Adipose tissue (tissue), 3 donors: ENCODE data around the gene YKT6. TPM values are rescaled to one million over a fixed set of nuclear protein-coding genes. Genes with fewer than 3 reads are reported as not detected.

Experiments
- H3K27ac ChIP-seq: one replicate; pipeline ENCODE4 v1.5.1; 2013; ENCODE audit warnings: low read depth, low read length
- WGBS, 3 donors: extraction: QIAGEN DNeasy Blood & Tissue Kit; methylation state at CpG; one replicate each; pipeline ENCODE4 v1.1.7; 2013; 5-methylcytosine and 5-hydroxymethylcytosine counted together
- polyA plus RNA-seq, 3 donors: library from polyadenylated mRNA; stranded (reverse); fragments of 200-250 nt; gene quantifications; one replicate each; pipeline ENCODE4 v1.2.3, GENCODE V29; 2013
- donor health status: healthy with polysubstance abuse.
- donor health status: Bipolar disorder and iron deficiency.
- donor health status: healthy.

Gene YKT6
- polyA plus RNA-seq, 3 donors, result 41.7 to 59.5 (median 43.5) TPM

- 43 to 74% (median 73%) methylated on average over 18 of the region's 18 CpGs for WGBS, 3 donors
- no peak overlapping the region for H3K27ac ChIP-seq
These were observed 23.5 kb downstream of the YKT6 start for GRCh38 chr7:44224080-44224973.

GRCh38 chr7:44224974-44225565 lies 24.3 kb downstream of the YKT6 start:
- H3K27ac ChIP-seq, result no peak overlapping the region
- 65 to 75% (median 72%) methylated on average over 10 of the region's 10 CpGs for WGBS, 3 donors

DNA sequence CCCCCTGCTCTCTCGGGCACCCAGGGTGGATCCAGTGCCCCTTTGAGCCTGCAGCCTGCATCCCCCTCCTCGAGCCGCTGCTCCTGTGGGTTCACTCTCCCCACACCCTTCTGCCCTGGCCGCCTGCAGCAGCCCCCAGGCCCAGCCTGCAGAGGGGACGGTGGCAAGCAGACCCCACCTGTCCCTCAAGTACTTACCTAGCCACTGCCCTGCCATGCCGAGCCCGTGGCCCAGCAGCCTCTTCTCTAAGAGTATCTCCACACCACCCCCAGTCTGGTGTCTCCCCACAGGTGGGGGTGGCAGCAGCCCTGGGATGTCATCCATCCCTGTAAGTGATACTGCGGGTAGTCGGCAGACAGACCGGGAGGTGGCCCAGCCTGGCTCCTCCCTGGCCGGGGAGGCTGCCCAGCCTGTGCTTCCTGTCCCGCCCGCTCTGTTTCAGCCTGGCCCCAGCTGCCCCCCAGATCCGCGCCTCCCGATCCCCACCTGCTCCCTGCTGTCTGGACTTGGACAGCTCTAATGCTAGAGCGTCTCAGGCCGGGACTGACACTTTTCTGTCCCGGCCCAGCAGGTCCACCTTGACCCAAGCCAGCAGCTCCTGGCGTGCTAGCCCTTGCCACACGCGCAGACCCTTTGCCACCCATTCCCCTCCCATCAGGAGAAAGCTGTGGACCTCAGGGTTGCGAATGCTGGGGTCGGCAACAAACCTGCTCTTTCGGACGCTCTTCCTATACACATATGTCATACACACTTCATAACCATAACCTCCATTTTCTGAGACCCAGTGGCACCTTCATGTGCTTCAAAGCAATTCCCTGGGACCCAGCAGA lies 25.0 kb downstream of the YKT6 start:
- H3K27ac ChIP-seq, result no peak overlapping the region
- WGBS, 3 donors, result 64 to 74% (median 66%) methylated on average over 26 of the region's 26 CpGs

DNA sequence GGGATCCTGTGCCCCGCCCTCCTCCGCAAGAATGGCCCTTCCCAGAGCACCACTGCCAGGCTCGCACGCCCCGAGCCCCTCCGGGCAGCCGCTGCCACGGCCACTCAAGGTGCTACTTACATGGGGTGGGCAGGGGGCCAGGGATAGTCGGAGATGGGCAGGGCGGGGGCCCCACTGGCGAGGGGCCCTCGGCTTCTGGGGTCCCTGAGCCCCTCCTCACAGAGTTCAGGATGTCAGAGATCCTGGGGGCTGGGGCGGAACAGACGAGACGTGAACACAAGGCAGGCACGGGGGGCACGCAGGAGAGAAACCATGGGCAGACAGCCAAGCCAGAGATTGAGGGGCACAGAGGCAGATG lies 25.6 kb downstream of the YKT6 start:
- WGBS, 3 donors, result 56 to 71% (median 59%) methylated on average over 15 to 17 of the region's 17 CpGs
- H3K27ac ChIP-seq, result no peak overlapping the region

- WGBS, 3 donors, result 69 to 87% (median 77%) methylated on average over 14 of the region's 14 CpGs
- H3K27ac ChIP-seq, result no peak overlapping the region
These were observed 27.1 kb downstream of the YKT6 start for GRCh38 chr7:44227911-44228310.

DNA sequence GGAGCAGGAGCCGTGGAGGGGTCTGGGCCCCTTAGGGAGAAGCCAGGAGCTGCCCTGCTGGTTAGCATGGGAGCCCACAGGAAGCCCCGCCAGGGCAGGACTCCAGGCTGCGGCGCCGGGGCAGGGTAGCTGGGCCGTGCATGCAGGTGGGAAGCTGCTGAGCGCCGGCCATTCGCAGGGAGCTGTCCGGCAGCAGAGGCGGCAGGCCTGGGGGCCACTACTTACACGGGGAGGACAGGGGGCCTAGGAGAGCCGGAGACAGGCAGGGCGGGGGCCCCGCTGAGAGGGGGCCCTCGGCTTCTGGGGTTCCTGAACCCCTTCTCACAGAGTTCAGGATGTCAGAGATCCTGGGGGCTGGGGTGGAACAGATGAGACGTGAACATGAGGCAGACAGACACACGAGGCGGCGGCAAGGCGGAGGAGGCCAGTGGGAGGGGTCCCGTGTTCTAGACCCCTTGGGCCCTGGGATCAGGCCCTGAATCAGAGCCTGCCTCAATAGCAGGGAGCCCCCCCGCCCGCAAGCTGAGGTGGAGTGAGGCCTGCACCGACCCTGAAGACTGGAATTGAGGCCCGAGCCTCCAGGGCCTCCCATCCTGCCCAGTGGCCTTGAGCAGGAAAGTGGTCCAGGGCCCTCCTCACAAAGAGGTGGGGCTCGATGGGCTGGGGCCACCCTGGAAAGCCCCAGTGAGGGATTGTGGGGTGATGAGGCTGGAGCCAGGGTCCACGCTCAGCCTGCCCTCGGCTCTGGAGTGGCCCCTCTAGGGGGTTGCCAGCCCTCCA lies 28.0 kb downstream of the YKT6 start:
- 79 to 88% (median 82%) methylated on average over 21 to 29 of the region's 29 CpGs for WGBS, 3 donors
- H3K27ac ChIP-seq, result no peak overlapping the region

DNA sequence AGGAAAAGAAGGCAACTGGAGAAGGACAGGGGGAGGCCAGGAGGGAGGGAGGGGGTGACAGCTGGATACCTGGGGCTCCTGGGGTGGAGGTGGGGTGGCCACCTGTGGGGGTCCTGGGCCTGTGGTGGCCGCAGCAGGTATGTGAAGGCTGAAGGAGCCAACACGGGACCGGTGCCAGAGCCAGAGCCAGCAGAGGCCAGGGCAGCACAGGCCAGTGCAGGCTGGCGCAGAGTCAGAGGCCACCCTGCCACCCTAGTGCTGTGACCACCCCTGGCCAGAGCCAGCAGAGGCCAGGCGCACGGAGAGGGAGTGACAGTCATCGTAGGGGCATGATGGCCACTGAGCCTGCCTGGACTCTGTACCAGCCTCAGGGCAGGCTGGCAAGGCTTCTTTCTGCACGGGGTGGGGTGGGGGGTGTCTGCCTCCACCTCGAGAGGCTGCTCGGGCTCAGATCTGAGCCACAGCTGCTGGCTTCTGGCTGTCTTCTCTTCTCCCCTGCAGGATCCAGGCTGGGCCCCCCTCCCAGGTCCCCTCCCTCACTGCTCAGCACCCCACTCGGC lies 28.8 kb downstream of the YKT6 start:
- 81 to 84% (median 82%) methylated on average over 11 of the region's 11 CpGs for WGBS, 3 donors
- no peak overlapping the region for H3K27ac ChIP-seq

DNA sequence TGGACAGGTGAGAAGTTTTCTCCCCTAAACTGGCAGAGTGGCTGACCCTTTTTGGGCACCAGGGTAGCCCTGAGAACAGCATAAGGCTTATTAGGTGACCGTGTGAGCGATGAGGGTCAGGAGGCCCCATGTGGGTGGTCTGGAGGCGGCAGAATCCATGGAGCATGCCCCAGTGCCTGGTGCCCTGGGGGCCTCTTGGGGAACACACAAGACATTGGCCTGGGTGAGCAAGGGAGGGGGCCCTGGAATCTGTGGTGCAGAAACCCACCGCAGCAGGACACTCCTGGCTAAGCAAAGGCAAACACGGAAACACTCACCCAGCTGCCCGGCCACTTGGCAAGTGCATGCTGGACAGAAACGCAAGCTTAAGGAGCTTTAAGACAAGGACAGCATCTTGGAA lies 29.5 kb downstream of the YKT6 start:
- H3K27ac ChIP-seq, result no peak overlapping the region
- WGBS, 3 donors, result 85 to 91% (median 91%) methylated on average over 7 of the region's 7 CpGs

DNA sequence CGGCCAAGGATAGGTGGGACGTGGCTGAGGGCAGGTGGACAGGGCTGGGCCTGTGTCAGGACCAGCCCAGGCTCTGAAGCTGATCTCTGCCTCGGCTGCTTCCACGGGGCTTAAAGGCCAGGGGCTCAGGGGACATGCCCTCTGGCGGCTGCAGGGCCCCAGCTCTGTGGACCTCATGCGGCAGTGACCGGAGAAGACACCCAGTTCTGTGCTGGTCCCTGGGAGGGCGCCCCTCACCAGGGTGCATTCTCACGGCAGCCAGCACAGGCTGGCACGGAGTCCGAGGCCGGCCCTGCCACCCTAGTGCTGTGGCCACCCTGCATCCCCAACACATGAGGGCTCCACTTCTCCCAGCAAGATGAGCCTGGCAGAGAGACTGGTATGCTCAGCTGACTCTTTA lies 30.3 kb downstream of the YKT6 start:
- WGBS, 3 donors, result 87 to 93% (median 88%) methylated on average over 12 of the region's 12 CpGs
- H3K27ac ChIP-seq, result no peak overlapping the region

GRCh38 chr7:44232396-44232795 lies 31.6 kb downstream of the YKT6 start:
- WGBS, 3 donors, result 83 to 87% (median 86%) methylated on average over 13 of the region's 13 CpGs
- no peak overlapping the region for H3K27ac ChIP-seq

- H3K27ac ChIP-seq, result no peak overlapping the region
- 75 to 84% (median 77%) methylated on average over 21 to 22 of the region's 22 CpGs for WGBS, 3 donors
These were observed 32.3 kb downstream of the YKT6 start for GRCh38 chr7:44232901-44233715.

- H3K27ac ChIP-seq, result no peak overlapping the region
- WGBS, 3 donors, result 85 to 88% (median 85%) methylated on average over 8 of the region's 8 CpGs
These were observed 34.3 kb downstream of the YKT6 start for GRCh38 chr7:44235066-44235465.

GRCh38 chr7:44235582-44236332 lies 35.0 kb downstream of the YKT6 start:
- 70 to 86% (median 75%) methylated on average over 22 of the region's 22 CpGs for WGBS, 3 donors
- no peak overlapping the region for H3K27ac ChIP-seq

- WGBS, 3 donors, result 53 to 63% (median 63%) methylated on average over 4 of the region's 4 CpGs
- no peak overlapping the region for H3K27ac ChIP-seq
These were observed 35.6 kb downstream of the YKT6 start for GRCh38 chr7:44236333-44236728.

DNA sequence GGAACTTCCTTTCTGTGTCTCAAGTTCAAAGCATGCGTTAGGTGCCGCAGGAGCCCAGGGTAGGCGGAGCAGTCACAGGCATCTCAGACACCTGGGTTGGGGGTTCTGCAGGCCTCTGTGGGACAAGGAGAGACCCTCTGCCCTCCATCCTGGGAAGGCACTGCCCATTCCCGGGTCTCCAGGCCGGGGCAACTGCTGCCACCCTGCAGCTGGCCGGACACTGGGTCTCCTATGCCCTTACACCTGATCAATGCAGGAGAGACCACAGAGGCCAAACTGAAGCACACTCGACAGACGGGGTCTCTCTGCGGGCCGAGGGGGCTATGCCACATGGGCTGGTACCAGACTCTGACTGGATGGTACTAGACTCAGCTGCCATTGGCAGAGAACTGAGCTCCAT lies 36.9 kb downstream of the YKT6 start:
- H3K27ac ChIP-seq, result no peak overlapping the region

GRCh38 chr7:44238116-44238695 lies 37.4 kb downstream of the YKT6 start:
- no peak overlapping the region for H3K27ac ChIP-seq
- WGBS, 3 donors, result 72 to 83% (median 82%) methylated on average over 17 of the region's 17 CpGs

More for the DNA sequence above, 36.9 kb downstream of the YKT6 start:
- 81 to 92% (median 90%) methylated on average over 10 of the region's 10 CpGs for WGBS, 3 donors
